ENCODE measurements around the gene KCNK17. TPM values are rescaled to one million over a fixed set of nuclear protein-coding genes. Genes with fewer than 3 reads are reported as not detected.
"Not testable (repeated sequence)": the region's sequence is repeated elsewhere in the genome, so short reads cannot be mapped to it uniquely, and the experiment has no call there.

The KCNK17 gene
- total RNA-seq, 5 donors from 2014 or later (not counting 1 experiment from before 2014, with no cell fraction given) = 0.38 TPM; not detected in 4

GRCh38 chr6:39294899-39295298, 19.3 kb downstream of the KCNK17 start:
- no peaks in the 10 kb centered on the region for H3K36me3 ChIP-seq (ENCODE audit: control insufficient read depth in 2 of 2, extremely low read depth in 1 of 2, insufficient read depth in 1 of 2, low read length in 1 of 2)
- ChIA-PET POLR2A (no interaction called here), CTCF (interaction anchor here in 1 of 2 donors (0.7 kb wide), 1 partner anchor 127 kb away, joined by 3 read pairs; no protein-coding TSS in a partner anchor)
- ATAC-seq (replicated peaks in 1 of 4) (no peak), DNase-seq (no peak)
- no peak overlapping the region for H3K4me3 ChIP-seq (ENCODE audit: control insufficient read depth in 1 of 2, extremely low read depth in 1 of 2, low read length in 1 of 2)
- no CpG with 5 or more reads among the region's 1 CpG for WGBS (ENCODE audit: insufficient coverage)
- H3K27ac ChIP-seq (ENCODE audit: low read length) = no peak overlapping the region
- H3K9me3 Mint-ChIP-seq = no peaks in the 10 kb centered on the region
- H3K36me3 Mint-ChIP-seq = no peaks in the 10 kb centered on the region
- no peaks in the 10 kb centered on the region for H3K4me1 Mint-ChIP-seq
- no peak overlapping the region for H3K27ac Mint-ChIP-seq
- peaks cover 0 to 24% of the 10 kb centered on the region in 2 experiments for H3K27me3 ChIP-seq (replicated peaks in 1 of 2; ENCODE audit: control insufficient read depth in 2 of 2, extremely low read depth in 1 of 2, insufficient read depth in 2 of 2, low read length in 1 of 2)
- H3K4me3 Mint-ChIP-seq = no peak overlapping the region
- H3K4me1 ChIP-seq (ENCODE audit: control insufficient read depth in 1 of 2, extremely low read depth in 1 of 2, insufficient read depth in 2 of 2, low read length in 2 of 2) = no peaks in the 10 kb centered on the region
- no peaks in the 10 kb centered on the region for H3K9me3 ChIP-seq
- H3K27me3 Mint-ChIP-seq = peaks cover 0 to 8% of the 10 kb centered on the region in 2 donors

- H3K27ac Mint-ChIP-seq = no peak overlapping the region
- CTCF ChIA-PET = interaction anchor here in 1 of 2 donors (0.7 kb wide), 1 partner anchor 127 kb away, joined by 3 read pairs; no protein-coding TSS in a partner anchor
Observed at GRCh38 chr6:39294133-39294532, 20.1 kb downstream of the KCNK17 start.

GRCh38 chr6:39292637-39293036, 21.6 kb downstream of the KCNK17 start:
- Mint-ChIP-seq H3K9me3 (no peaks in the 10 kb centered on the region), H3K4me3 (no peak overlapping the region), H3K27me3 (peaks cover 4% of the 10 kb centered on the region in 2 donors), H3K36me3 (no peaks in the 10 kb centered on the region), H3K27ac (no peak overlapping the region), H3K4me1 (no peaks in the 10 kb centered on the region)
- POLR2A ChIA-PET = no interaction called here
- H3K27ac ChIP-seq (ENCODE audit: low read length) = no peak overlapping the region
- WGBS (ENCODE audit: insufficient coverage) = 91% methylated on average over 4 of the region's 6 CpGs
- CTCF ChIA-PET = no interaction called here
- H3K4me3 ChIP-seq (ENCODE audit: control insufficient read depth in 1 of 2, extremely low read depth in 1 of 2, low read length in 1 of 2) = no peak overlapping the region
- H3K4me1 ChIP-seq (ENCODE audit: control insufficient read depth in 1 of 2, extremely low read depth in 1 of 2, insufficient read depth in 2 of 2, low read length in 2 of 2) = no peaks in the 10 kb centered on the region
- ATAC-seq (replicated peaks in 1 of 4) (no peak), DNase-seq (no peak)
- H3K9me3 ChIP-seq = no peaks in the 10 kb centered on the region
- no peaks in the 10 kb centered on the region for H3K36me3 ChIP-seq (ENCODE audit: control insufficient read depth in 2 of 2, extremely low read depth in 1 of 2, insufficient read depth in 1 of 2, low read length in 1 of 2)
- peaks cover 0 to 15% of the 10 kb centered on the region in 2 experiments for H3K27me3 ChIP-seq (replicated peaks in 1 of 2; ENCODE audit: control insufficient read depth in 2 of 2, extremely low read depth in 1 of 2, insufficient read depth in 2 of 2, low read length in 1 of 2)

More at GRCh38 chr6:39294133-39294532, 20.1 kb downstream of the KCNK17 start:
- H3K36me3 ChIP-seq (ENCODE audit: control insufficient read depth in 2 of 2, extremely low read depth in 1 of 2, insufficient read depth in 1 of 2, low read length in 1 of 2) = no peaks in the 10 kb centered on the region
- H3K27me3 Mint-ChIP-seq = peaks cover 0 to 8% of the 10 kb centered on the region in 2 donors
- no peak overlapping the region for H3K4me3 ChIP-seq (ENCODE audit: control insufficient read depth in 1 of 2, extremely low read depth in 1 of 2, low read length in 1 of 2)
- no peaks in the 10 kb centered on the region for H3K9me3 ChIP-seq
- H3K4me3 Mint-ChIP-seq = no peak overlapping the region
- no peaks in the 10 kb centered on the region for H3K9me3 Mint-ChIP-seq
- ATAC-seq (replicated peaks in 1 of 4) (no peak), DNase-seq (no peak)
- peaks cover 0 to 21% of the 10 kb centered on the region in 2 experiments for H3K27me3 ChIP-seq (replicated peaks in 1 of 2; ENCODE audit: control insufficient read depth in 2 of 2, extremely low read depth in 1 of 2, insufficient read depth in 2 of 2, low read length in 1 of 2)
- no peaks in the 10 kb centered on the region for H3K4me1 Mint-ChIP-seq
- H3K27ac ChIP-seq (ENCODE audit: low read length) = no peak overlapping the region
- no peaks in the 10 kb centered on the region for H3K4me1 ChIP-seq (ENCODE audit: control insufficient read depth in 1 of 2, extremely low read depth in 1 of 2, insufficient read depth in 2 of 2, low read length in 2 of 2)
- POLR2A ChIA-PET = no interaction called here
- 79% methylated on average over 3 of the region's 5 CpGs for WGBS (ENCODE audit: insufficient coverage)
- no peaks in the 10 kb centered on the region for H3K36me3 Mint-ChIP-seq

GRCh38 chr6:39289490-39289889, 24.7 kb downstream of the KCNK17 start:
- ChIA-PET CTCF (no interaction called here), POLR2A (no interaction called here)
- no peak overlapping the region for H3K27ac ChIP-seq (ENCODE audit: low read length)
- Mint-ChIP-seq H3K36me3 (no peaks in the 10 kb centered on the region), H3K27me3 (peaks cover 4 to 9% of the 10 kb centered on the region in 2 donors), H3K4me3 (no peak overlapping the region), H3K4me1 (no peaks in the 10 kb centered on the region), H3K27ac (no peak overlapping the region), H3K9me3 (no peaks in the 10 kb centered on the region)
- ATAC-seq (replicated peaks in 1 of 4) (no peak), DNase-seq (no peak)
- H3K36me3 ChIP-seq (ENCODE audit: control insufficient read depth in 2 of 2, extremely low read depth in 1 of 2, insufficient read depth in 1 of 2, low read length in 1 of 2) = no peaks in the 10 kb centered on the region
- WGBS (ENCODE audit: insufficient coverage) = no CpG with 5 or more reads among the region's 2 CpGs
- no peak overlapping the region for H3K4me3 ChIP-seq (ENCODE audit: control insufficient read depth in 1 of 2, extremely low read depth in 1 of 2, low read length in 1 of 2)
- no peaks in the 10 kb centered on the region for H3K9me3 ChIP-seq
- peaks cover 0 to 2% of the 10 kb centered on the region in 2 experiments for H3K27me3 ChIP-seq (replicated peaks in 1 of 2; ENCODE audit: control insufficient read depth in 2 of 2, extremely low read depth in 1 of 2, insufficient read depth in 2 of 2, low read length in 1 of 2)
- H3K4me1 ChIP-seq (ENCODE audit: control insufficient read depth in 1 of 2, extremely low read depth in 1 of 2, insufficient read depth in 2 of 2, low read length in 2 of 2) = no peaks in the 10 kb centered on the region

- Mint-ChIP-seq H3K27ac (no peak overlapping the region), H3K4me3 (no peak overlapping the region), H3K9me3 (no peaks in the 10 kb centered on the region), H3K27me3 (peaks cover 4 to 9% of the 10 kb centered on the region in 2 donors), H3K4me1 (no peaks in the 10 kb centered on the region), H3K36me3 (no peaks in the 10 kb centered on the region)
- Histone ChIP-seq H3K9me3 (no peaks in the 10 kb centered on the region), H3K36me3 (ENCODE audit: control insufficient read depth in 2 of 2, extremely low read depth in 1 of 2, insufficient read depth in 1 of 2, low read length in 1 of 2) (no peaks in the 10 kb centered on the region), H3K27ac (ENCODE audit: low read length) (no peak overlapping the region), H3K4me1 (ENCODE audit: control insufficient read depth in 1 of 2, extremely low read depth in 1 of 2, insufficient read depth in 2 of 2, low read length in 2 of 2) (no peaks in the 10 kb centered on the region), H3K27me3 (replicated peaks in 1 of 2; ENCODE audit: control insufficient read depth in 2 of 2, extremely low read depth in 1 of 2, insufficient read depth in 2 of 2, low read length in 1 of 2) (no peaks in the 10 kb centered on the region), H3K4me3 (ENCODE audit: control insufficient read depth in 1 of 2, extremely low read depth in 1 of 2, low read length in 1 of 2) (no peak overlapping the region)
- DNase-seq (no peak), ATAC-seq (replicated peaks in 1 of 4) (no peak)
- POLR2A ChIA-PET = no interaction called here
- CTCF ChIA-PET = no interaction called here
- 78% methylated on average over 2 of the region's 3 CpGs for WGBS (ENCODE audit: insufficient coverage)
Observed at GRCh38 chr6:39287601-39288000, 26.6 kb downstream of the KCNK17 start.

- H3K4me1 Mint-ChIP-seq; H3K27me3 ChIP-seq (replicated peaks in 1 of 2; ENCODE audit: control insufficient read depth in 2 of 2, extremely low read depth in 1 of 2, insufficient read depth in 2 of 2, low read length in 1 of 2); H3K9me3 Mint-ChIP-seq; H3K4me3 ChIP-seq (ENCODE audit: control insufficient read depth in 1 of 2, extremely low read depth in 1 of 2, low read length in 1 of 2); H3K27ac ChIP-seq (ENCODE audit: low read length); ATAC-seq (replicated peaks in 1 of 4); H3K9me3 ChIP-seq; H3K4me3 Mint-ChIP-seq; DNase-seq; H3K4me1 ChIP-seq (ENCODE audit: control insufficient read depth in 1 of 2, extremely low read depth in 1 of 2, insufficient read depth in 2 of 2, low read length in 2 of 2); H3K36me3 Mint-ChIP-seq; H3K27ac Mint-ChIP-seq; H3K36me3 ChIP-seq (ENCODE audit: control insufficient read depth in 2 of 2, extremely low read depth in 1 of 2, insufficient read depth in 1 of 2, low read length in 1 of 2); POLR2A ChIA-PET; H3K27me3 Mint-ChIP-seq; CTCF ChIA-PET: not testable (repeated sequence)
- no CpG with 5 or more reads among the region's 10 CpGs for WGBS (ENCODE audit: insufficient coverage)
Observed at GRCh38 chr6:39286596-39286995, 27.6 kb downstream of the KCNK17 start.

- Histone ChIP-seq H3K4me3 (ENCODE audit: control insufficient read depth in 1 of 2, extremely low read depth in 1 of 2, low read length in 1 of 2) (no peak overlapping the region), H3K27me3 (replicated peaks in 1 of 2; ENCODE audit: control insufficient read depth in 2 of 2, extremely low read depth in 1 of 2, insufficient read depth in 2 of 2, low read length in 1 of 2) (peaks cover 2 to 16% of the 10 kb centered on the region in 2 experiments), H3K9me3 (no peaks in the 10 kb centered on the region), H3K27ac (ENCODE audit: low read length) (no peak overlapping the region), H3K36me3 (ENCODE audit: control insufficient read depth in 2 of 2, extremely low read depth in 1 of 2, insufficient read depth in 1 of 2, low read length in 1 of 2) (no peaks in the 10 kb centered on the region), H3K4me1 (ENCODE audit: control insufficient read depth in 1 of 2, extremely low read depth in 1 of 2, insufficient read depth in 2 of 2, low read length in 2 of 2) (no peaks in the 10 kb centered on the region)
- Mint-ChIP-seq H3K4me3 (no peak overlapping the region), H3K9me3 (no peaks in the 10 kb centered on the region), H3K27ac (no peak overlapping the region), H3K27me3 (peaks cover 0 to 5% of the 10 kb centered on the region in 2 donors), H3K4me1 (no peaks in the 10 kb centered on the region), H3K36me3 (no peaks in the 10 kb centered on the region)
- WGBS (ENCODE audit: insufficient coverage) = 86% methylated on average over 1 of the region's 2 CpGs
- ChIA-PET POLR2A (interaction anchor here in 1 of 2 donors (0.5 kb wide), 1 partner anchor 1805 kb away, joined by 6 read pairs; no protein-coding TSS in a partner anchor), CTCF (no interaction called here)
- DNase-seq (no peak), ATAC-seq (replicated peaks in 1 of 4) (no peak)
Observed at GRCh38 chr6:39282774-39283173, 31.4 kb downstream of the KCNK17 start.
